B cell (primary cell): Measurements from ENCODE around the gene OR2F1.

ENCODE experiments used
- EZH2 ChIP-seq: IDR thresholded peaks from 2 replicates; pipeline ENCODE4 v1.6.1; 2012; ENCODE audit warnings: borderline replicate concordance, low read depth, mild to moderate bottlenecking, moderate library complexity, low read length; ENCODE audit not compliant: insufficient read depth, poor library complexity, severe bottlenecking
- TF ChIP-seq, protein P1 (sequence below): fragments of 200-600 bp; IDR thresholded peaks from one replicate; pipeline ENCODE4 v1.8.0; 2022; ENCODE audit warnings: antibody characterized with exemption, mild to moderate bottlenecking

DNA sequence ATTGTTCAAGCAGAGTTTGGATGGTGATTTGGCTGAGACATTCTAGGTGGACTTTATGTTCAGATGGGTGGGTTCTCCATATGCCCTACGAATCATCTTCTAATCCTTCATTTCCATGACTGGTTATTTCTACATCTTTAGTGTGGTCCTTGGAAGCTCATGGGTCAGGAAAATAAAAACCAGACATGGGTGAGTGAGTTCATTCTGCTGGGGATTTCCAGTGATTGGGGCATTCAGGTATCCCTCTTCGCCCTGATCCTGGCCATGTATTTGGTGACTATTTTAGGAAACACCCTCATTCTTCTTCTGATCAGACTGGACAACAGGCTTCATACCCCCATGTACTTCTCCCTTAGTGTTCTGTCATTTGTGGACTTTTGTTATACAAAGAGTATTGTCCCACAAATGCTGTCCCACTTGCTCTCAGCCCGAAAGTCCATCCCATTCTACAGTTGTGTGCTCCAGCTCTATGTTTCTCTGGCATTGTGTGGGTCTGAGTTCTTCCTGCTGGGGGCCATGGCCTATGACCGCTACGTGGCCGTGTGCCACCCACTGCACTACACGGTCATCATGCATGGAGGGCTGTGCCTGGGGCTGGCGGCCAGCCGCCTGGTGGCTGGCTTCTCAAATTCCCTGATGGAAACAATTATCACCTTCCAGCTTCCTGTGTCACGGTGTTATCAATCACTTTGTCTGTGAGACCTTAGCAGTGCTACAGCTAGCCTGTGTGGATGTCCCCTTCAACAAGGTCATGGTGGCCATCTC, 26.3 kb downstream of the OR2F1 start:
- TF ChIP-seq, protein P1, sequence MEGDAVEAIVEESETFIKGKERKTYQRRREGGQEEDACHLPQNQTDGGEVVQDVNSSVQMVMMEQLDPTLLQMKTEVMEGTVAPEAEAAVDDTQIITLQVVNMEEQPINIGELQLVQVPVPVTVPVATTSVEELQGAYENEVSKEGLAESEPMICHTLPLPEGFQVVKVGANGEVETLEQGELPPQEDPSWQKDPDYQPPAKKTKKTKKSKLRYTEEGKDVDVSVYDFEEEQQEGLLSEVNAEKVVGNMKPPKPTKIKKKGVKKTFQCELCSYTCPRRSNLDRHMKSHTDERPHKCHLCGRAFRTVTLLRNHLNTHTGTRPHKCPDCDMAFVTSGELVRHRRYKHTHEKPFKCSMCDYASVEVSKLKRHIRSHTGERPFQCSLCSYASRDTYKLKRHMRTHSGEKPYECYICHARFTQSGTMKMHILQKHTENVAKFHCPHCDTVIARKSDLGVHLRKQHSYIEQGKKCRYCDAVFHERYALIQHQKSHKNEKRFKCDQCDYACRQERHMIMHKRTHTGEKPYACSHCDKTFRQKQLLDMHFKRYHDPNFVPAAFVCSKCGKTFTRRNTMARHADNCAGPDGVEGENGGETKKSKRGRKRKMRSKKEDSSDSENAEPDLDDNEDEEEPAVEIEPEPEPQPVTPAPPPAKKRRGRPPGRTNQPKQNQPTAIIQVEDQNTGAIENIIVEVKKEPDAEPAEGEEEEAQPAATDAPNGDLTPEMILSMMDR = no peak
- no peak for TF ChIP-seq EZH2
